ENCODE results near the gene KCNK3. TPM values are rescaled to one million over a fixed set of nuclear protein-coding genes. Genes with fewer than 3 reads are reported as not detected.

Gene KCNK3
- total and polyA plus RNA-seq, 2 donors (not counting 1 experiment from before 2014, with no cell fraction given), result not detected

GRCh38 chr2:26763019-26763418 lies 70.5 kb downstream of the KCNK3 start:
- Histone ChIP-seq H3K27me3 (replicated peaks in 1 of 4; ENCODE audit: control extremely low read depth in 1 of 4, control insufficient read depth in 3 of 4, insufficient read depth in 4 of 4, low read length in 3 of 4) (no peaks in the 10 kb centered on the region), H3K4me3 (ENCODE audit: control extremely low read depth in 1 of 5, extremely low read depth in 1 of 5, insufficient read depth in 1 of 5, low read depth in 2 of 5, low read length in 4 of 5) (no peak overlapping the region), H2AFZ (ENCODE audit: insufficient read depth, low read depth, low read length, poor library complexity, severe bottlenecking) (peak overlapping the region; percentile 96), H3K27ac (ENCODE audit: low read length in 2 of 2) (no peak overlapping the region), H3K79me2 (ENCODE audit: control insufficient read depth, insufficient read depth, low read length) (peaks cover 27% of the 10 kb centered on the region), H4K20me1 (ENCODE audit: control insufficient read depth, insufficient read depth, low read length, poor library complexity, severe bottlenecking) (peaks cover 2% of the 10 kb centered on the region), H3K36me3 (replicated peaks in 1 of 2; ENCODE audit: control extremely low read depth in 1 of 2, control insufficient read depth in 1 of 2, extremely low read depth in 1 of 2, insufficient read depth in 2 of 2, low read length in 1 of 2) (no peaks in the 10 kb centered on the region), H3K4me1 (ENCODE audit: control insufficient read depth in 2 of 2, insufficient read depth in 2 of 2, low read length in 2 of 2) (peaks cover 14 to 25% of the 10 kb centered on the region in 2 donors), H3K4me2 (replicated peaks; ENCODE audit: low read depth, low read length, poor library complexity, severe bottlenecking) (peak overlapping the region; percentile 92), H3K9ac (ENCODE audit: low read length) (no peak overlapping the region), H3K9me3 (ENCODE audit: control extremely low read depth in 1 of 3, control insufficient read depth in 2 of 3, insufficient read depth in 1 of 3, low read length in 2 of 3) (no peaks in the 10 kb centered on the region)
- ChIA-PET CTCF (no interaction called here), POLR2A (no interaction called here)
- no peaks in the 10 kb centered on the region for H3K27me3 Mint-ChIP-seq
- peak overlapping the region; percentile 82 for H3K4me3 Mint-ChIP-seq
- ATAC-seq (ENCODE audit: low read depth) (no peak), DNase-seq (no peak)
- H3K27ac Mint-ChIP-seq, result no peak overlapping the region
- H3K9me3 Mint-ChIP-seq (ENCODE audit: insufficient read depth), result no peaks in the 10 kb centered on the region
- H3K4me1 Mint-ChIP-seq, result peaks cover 20% of the 10 kb centered on the region
- TF ChIP-seq CTCF (IDR thresholded peaks at IDR 0.05) (no peak), EZH2 (IDR thresholded peaks at IDR 0.05; ENCODE audit: borderline replicate concordance, insufficient read depth, low read depth, low read length, poor library complexity, severe bottlenecking) (no peak)
- 100% methylated on average over 6 of the region's 10 CpGs for WGBS (ENCODE audit: insufficient coverage)
- intact Hi-C loops (cut with micrococcal nuclease), result no loop called here

- Histone ChIP-seq H3K79me2 (ENCODE audit: control insufficient read depth, insufficient read depth, low read length) (peaks cover 31% of the 10 kb centered on the region), H3K9ac (ENCODE audit: low read length) (peak within 1 kb of the TSS; percentile 98), H3K27me3 (replicated peaks in 1 of 4; ENCODE audit: control extremely low read depth in 1 of 4, control insufficient read depth in 3 of 4, insufficient read depth in 4 of 4, low read length in 3 of 4) (no peaks in the 10 kb centered on the region), H3K4me1 (ENCODE audit: control insufficient read depth in 2 of 2, insufficient read depth in 2 of 2, low read length in 2 of 2) (peaks cover 14 to 25% of the 10 kb centered on the region in 2 donors), H3K4me3 (ENCODE audit: control extremely low read depth in 1 of 5, extremely low read depth in 1 of 5, insufficient read depth in 1 of 5, low read depth in 2 of 5, low read length in 4 of 5) (peak within 1 kb of the TSS; percentile 78 to 98 (median 89)), H3K36me3 (replicated peaks in 1 of 2; ENCODE audit: control extremely low read depth in 1 of 2, control insufficient read depth in 1 of 2, extremely low read depth in 1 of 2, insufficient read depth in 2 of 2, low read length in 1 of 2) (no peaks in the 10 kb centered on the region), H3K27ac (ENCODE audit: low read length in 2 of 2) (peak within 1 kb of the TSS; percentile 62 to 84), H3K9me3 (ENCODE audit: control extremely low read depth in 1 of 3, control insufficient read depth in 2 of 3, insufficient read depth in 1 of 3, low read length in 2 of 3) (no peaks in the 10 kb centered on the region), H2AFZ (ENCODE audit: insufficient read depth, low read depth, low read length, poor library complexity, severe bottlenecking) (peak within 1 kb of the TSS; percentile 96), H3K4me2 (replicated peaks; ENCODE audit: low read depth, low read length, poor library complexity, severe bottlenecking) (peak within 1 kb of the TSS; percentile 92), H4K20me1 (ENCODE audit: control insufficient read depth, insufficient read depth, low read length, poor library complexity, severe bottlenecking) (peaks cover 3% of the 10 kb centered on the region)
- Mint-ChIP-seq H3K27ac (peak within 1 kb of the TSS; percentile 82), H3K9me3 (ENCODE audit: insufficient read depth) (no peaks in the 10 kb centered on the region), H3K4me3 (peak within 1 kb of the TSS; percentile 82), H3K4me1 (peaks cover 22% of the 10 kb centered on the region), H3K27me3 (no peaks in the 10 kb centered on the region)
- DNase-seq, result peak; percentile 89
- 2% methylated on average over 67 of the region's 68 CpGs for WGBS (ENCODE audit: insufficient coverage)
- no peak for TF ChIP-seq CTCF (IDR thresholded peaks at IDR 0.05)
- TF ChIP-seq EZH2 (IDR thresholded peaks at IDR 0.05; ENCODE audit: borderline replicate concordance, insufficient read depth, low read depth, low read length, poor library complexity, severe bottlenecking), result no peak
- POLR2A ChIA-PET, result interaction anchor here (0.7 kb wide), 1 partner anchor 274 kb away, joined by 3 read pairs; no protein-coding TSS in a partner anchor
- CTCF ChIA-PET, result no interaction called here
- intact Hi-C loops (cut with micrococcal nuclease), result loop anchor here (1.0 kb wide), 1 partner anchor 21 kb away; no protein-coding TSS in a partner anchor
- peak; percentile 98 for ATAC-seq (ENCODE audit: low read depth)
Observed at GRCh38 chr2:26764078-26764887, 71.8 kb downstream of the KCNK3 start, which contains the start of gene SLC35F6. SLC35F6 (plus strand) TSS chr2:26764284; CDS start chr2:26764350, 66 bp downstream.

All from B cell (primary cell).